LNCaP clone FGC (cell line): ENCODE data around the gene BTBD16.

Source experiments
- DNase-seq: peaks from one replicate; pipeline ENCODE4 v3.0.0-alpha.2; 2011; ENCODE audit warnings: low read depth
- H3K4me3 ChIP-seq: 2 replicates; pipeline ENCODE4 v1.5.1; 2011; ENCODE audit warnings: mild to moderate bottlenecking, low read depth, low read length, control low read depth
- CTCF ChIP-seq: IDR thresholded peaks from 2 replicates; pipeline ENCODE4 v1.5.1; 2012; ENCODE audit warnings: mild to moderate bottlenecking; ENCODE audit not compliant: control insufficient read depth, insufficient read depth; ENCODE audit errors: extremely low read depth

The BTBD16 gene

GRCh38 chr10:122239578-122240257 lies 31.4 kb upstream of the BTBD16 start:
- TF ChIP-seq CTCF, result no peak
- no peak overlapping the region for H3K4me3 ChIP-seq
- DNase-seq, result no peak

GRCh38 chr10:122240401-122240800 lies 30.7 kb upstream of the BTBD16 start:
- no peak for TF ChIP-seq CTCF
- no peak for DNase-seq
- no peak overlapping the region for H3K4me3 ChIP-seq

DNA sequence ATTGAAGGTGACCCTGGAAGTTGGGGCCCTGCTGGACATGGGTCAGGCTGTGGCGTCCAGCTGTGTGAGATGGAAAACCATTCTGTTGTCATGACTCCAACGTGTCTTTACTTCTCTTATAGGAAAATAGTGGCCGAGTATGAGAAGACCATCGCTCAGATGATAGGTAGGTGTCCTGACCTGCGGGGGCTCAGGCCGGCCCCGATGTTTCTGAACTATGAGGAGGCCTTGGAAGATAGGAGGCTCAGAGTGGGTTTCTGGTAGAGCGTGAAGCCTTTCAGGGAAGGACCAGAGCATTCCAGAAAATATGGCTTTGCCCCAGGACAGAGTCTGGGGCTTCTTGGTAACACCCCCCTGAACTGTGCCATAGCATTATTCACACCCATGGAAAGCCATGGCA lies 29.3 kb upstream of the BTBD16 start:
- TF ChIP-seq CTCF, result no peak
- DNase-seq, result no peak
- H3K4me3 ChIP-seq, result no peak overlapping the region

GRCh38 chr10:122243550-122243949 lies 27.5 kb upstream of the BTBD16 start:
- no peak overlapping the region for H3K4me3 ChIP-seq
- no peak for DNase-seq
- no peak for TF ChIP-seq CTCF

DNA sequence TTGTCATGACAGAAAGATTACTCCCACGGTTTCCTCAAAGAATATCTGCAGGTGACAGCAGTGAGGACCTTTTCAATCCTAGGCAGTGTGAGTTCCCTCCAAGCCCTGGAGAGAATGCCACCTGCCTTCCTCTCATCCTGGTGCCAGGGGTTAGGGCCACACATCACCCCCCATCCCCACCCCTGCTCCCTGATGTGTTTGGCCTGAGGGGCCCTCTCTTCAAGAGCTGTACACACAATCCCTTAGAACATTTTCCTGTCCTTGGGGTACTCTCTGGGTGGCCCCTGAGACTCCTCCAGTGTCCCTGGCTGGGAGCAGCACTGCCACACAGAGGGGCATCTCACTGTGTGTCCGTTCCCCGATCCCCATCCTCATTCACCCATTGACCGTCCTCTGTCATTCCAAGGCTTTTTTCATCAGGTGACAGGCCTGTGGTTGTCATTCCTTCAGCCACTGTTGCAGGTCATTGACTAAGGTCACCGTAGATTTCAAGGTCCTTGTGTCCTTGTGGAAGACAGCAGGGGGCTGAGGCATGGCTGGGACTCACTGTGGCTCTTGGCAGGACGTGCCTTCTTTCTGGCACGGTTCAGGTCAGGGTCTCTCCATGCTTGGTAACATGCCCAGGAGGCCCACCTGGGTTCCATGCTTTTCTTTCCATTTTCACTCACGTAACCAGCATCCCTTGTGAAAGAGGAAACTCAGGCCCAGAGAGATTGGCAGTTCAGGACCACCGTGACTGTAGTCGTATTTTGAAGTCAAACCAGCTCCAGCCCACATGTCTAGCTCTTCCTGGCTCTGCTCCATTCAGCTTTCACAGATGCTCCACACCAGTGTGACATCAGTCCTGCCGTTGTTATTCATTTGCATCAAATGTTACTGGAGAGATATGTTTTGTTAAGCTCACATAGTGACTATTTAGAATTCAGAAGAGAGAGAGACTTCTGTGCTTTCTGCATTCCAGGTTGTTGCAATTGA lies 26.8 kb upstream of the BTBD16 start:
- no peak for TF ChIP-seq CTCF
- no peak for DNase-seq
- H3K4me3 ChIP-seq, result no peak overlapping the region

DNA sequence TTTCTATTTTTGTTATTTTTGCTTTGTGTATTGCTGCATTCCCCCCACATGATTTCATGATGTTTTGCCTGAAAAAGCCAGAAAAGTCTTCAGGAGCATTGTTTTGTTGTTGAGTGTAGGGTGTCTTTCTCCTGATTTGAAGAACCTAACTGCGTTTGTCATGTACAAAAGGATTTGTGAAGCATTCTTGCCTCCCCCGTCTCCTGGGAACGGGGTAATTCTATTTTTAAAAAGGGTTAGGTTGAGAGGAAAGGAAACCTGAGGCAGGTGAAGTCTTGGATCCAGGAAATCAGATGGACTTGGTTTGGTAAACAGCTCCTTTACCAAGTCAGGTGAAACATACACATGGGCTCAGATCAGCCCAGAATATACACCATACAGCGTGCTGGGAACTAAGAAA lies 26.0 kb upstream of the BTBD16 start:
- no peak for TF ChIP-seq CTCF
- no peak overlapping the region for H3K4me3 ChIP-seq
- no peak for DNase-seq
